Endothelial cell of umbilical vein (primary cell): Measurements from ENCODE around the gene ZCWPW1. TPM values are rescaled to one million over a fixed set of nuclear protein-coding genes. Genes with fewer than 3 reads are reported as not detected.

Source experiments
- BruUV-seq: library from RNA; stranded (reverse); fragments of 400-500 nt; replicated peaks from 2 replicates; lab custom pipeline; 2021; lab: Mats Ljungman, UMichigan
- CTCF ChIA-PET: fragments of 300-600, 350-600 bp; sonication (Branson Sonifier 250); formaldehyde crosslinking; loops from one replicate; lab custom pipeline; 2021; ENCODE audit warnings: antibody characterized with exemption, inconsistent platforms; lab: Charles Lee
- POLR2A ChIA-PET: fragments of 300-600, 350-600 bp; sonication (Branson Sonifier 250); formaldehyde crosslinking; loops from one replicate; lab custom pipeline; 2021; ENCODE audit warnings: antibody characterized with exemption, inconsistent platforms; lab: Charles Lee
- DNase-seq: peaks from one replicate; pipeline ENCODE4 v3.0.0-alpha.2; 2011; ENCODE audit warnings: low read depth, low spot score
- FAIRE-seq: peaks from 2 replicates; lab custom pipeline; 2011; peaks lifted over from hg19 to GRCh38; lab: Jason Lieb, UNC
- H2AFZ ChIP-seq: 2 replicates; pipeline ENCODE4 v1.6.0; 2012; ENCODE audit warnings: low read depth, low read length, control low read depth, inconsistent platforms
- H3K27ac ChIP-seq: 2 replicates; pipeline ENCODE4 v1.5.1; 2011; ENCODE audit warnings: low read depth, mild to moderate bottlenecking, control low read depth, low read length, moderate library complexity; ENCODE audit not compliant: insufficient read depth
- H3K27me3 ChIP-seq, 2 experiments: 2 replicates each; pipeline versions ENCODE4 v1.6.0 to v1.6.1; 2011; ENCODE audit warnings: low read length in 2 of 2, mixed read lengths in 1 of 2; ENCODE audit not compliant: control insufficient read depth in 2 of 2, insufficient read depth in 2 of 2
- H3K36me3 ChIP-seq, 2 experiments: 2 replicates in 1 of 2; 3 replicates in 1 of 2; pipeline ENCODE4 v1.5.1; 2011; ENCODE audit warnings: low read length in 2 of 2, mild to moderate bottlenecking in 1 of 2, moderate library complexity in 1 of 2; ENCODE audit not compliant: control insufficient read depth in 2 of 2, insufficient read depth in 2 of 2; ENCODE audit errors: extremely low read depth in 1 of 2
- H3K4me1 ChIP-seq: 3 replicates; pipeline ENCODE4 v1.5.1; 2011; ENCODE audit warnings: mild to moderate bottlenecking, low read length; ENCODE audit not compliant: control insufficient read depth, insufficient read depth; ENCODE audit errors: extremely low read depth
- H3K4me2 ChIP-seq: 2 replicates; pipeline ENCODE4 v1.6.1; 2011; ENCODE audit warnings: low read length, control low read depth, mixed read lengths; ENCODE audit not compliant: insufficient read depth
- H3K4me3 ChIP-seq, 3 experiments: fragments of 200-600 bp in 1 of 3; sonication (generic), shearing (Covaris generic) in 1 of 3; replicated peaks in 1 of 3; 2 replicates each; pipeline ENCODE4 v1.5.1; 2011 to 2016; ENCODE audit warnings: control low read depth in 3 of 3, low read length in 3 of 3, mild to moderate bottlenecking in 2 of 3, inconsistent platforms in 1 of 3, low read depth in 1 of 3, moderate library complexity in 1 of 3; ENCODE audit not compliant: insufficient read depth in 1 of 3
- H3K79me2 ChIP-seq: 2 replicates; pipeline ENCODE4 v1.6.0; 2012; ENCODE audit warnings: low read length, inconsistent platforms; ENCODE audit not compliant: control insufficient read depth, insufficient read depth
- H3K9ac ChIP-seq: replicated peaks from 2 replicates; pipeline ENCODE3; 2011; ENCODE audit warnings: low read length, control low read depth; ENCODE audit not compliant: insufficient read depth; ENCODE audit errors: extremely low read depth
- H3K9me1 ChIP-seq: replicated peaks from 3 replicates; pipeline ENCODE4 v1.6.0; 2011; ENCODE audit warnings: mild to moderate bottlenecking, low read length; ENCODE audit not compliant: control insufficient read depth, insufficient read depth; ENCODE audit errors: extremely low read depth
- H3K9me3 ChIP-seq: replicated peaks from 2 replicates; pipeline ENCODE4 v1.5.1; 2012; ENCODE audit warnings: low read length, inconsistent platforms; ENCODE audit not compliant: control insufficient read depth, insufficient read depth
- H4K20me1 ChIP-seq: replicated peaks from 2 replicates; pipeline ENCODE3; 2011; ENCODE audit warnings: mild to moderate bottlenecking, low read length; ENCODE audit not compliant: control insufficient read depth, insufficient read depth; ENCODE audit errors: extremely low read depth
- CTCF ChIP-seq, 2 donors: IDR thresholded peaks; 1 replicate in 1 of 2; 2 replicates in 1 of 2; pipeline ENCODE4 v1.5.1; 2011; ENCODE audit warnings: low read length in 2 of 2, mild to moderate bottlenecking in 2 of 2, moderate library complexity in 2 of 2, control low read depth in 1 of 2, inconsistent platforms in 1 of 2, low read depth in 1 of 2; ENCODE audit not compliant: insufficient read depth in 1 of 2; ENCODE audit errors: extremely low read depth in 1 of 2
- EZH2 ChIP-seq: IDR thresholded peaks from 2 replicates; pipeline ENCODE4 v1.6.1; 2012; ENCODE audit warnings: borderline replicate concordance, low read depth, mild to moderate bottlenecking, moderate library complexity, low read length, inconsistent platforms; ENCODE audit not compliant: severe bottlenecking
- FOS ChIP-seq: IDR thresholded peaks from 2 replicates; pipeline ENCODE4 v1.6.1; 2011; ENCODE audit warnings: mild to moderate bottlenecking, low read length, moderate library complexity, borderline replicate concordance; ENCODE audit not compliant: insufficient read depth
- GATA2 ChIP-seq: IDR thresholded peaks from 2 replicates; pipeline ENCODE4 v1.7.0; 2011; ENCODE audit warnings: low read depth, mild to moderate bottlenecking, moderate library complexity, mixed read lengths, low read length; ENCODE audit not compliant: insufficient read length, insufficient read depth
- JUN ChIP-seq: IDR thresholded peaks from 2 replicates; pipeline ENCODE4 v1.6.1; 2011; ENCODE audit warnings: borderline replicate concordance, low read depth; ENCODE audit not compliant: insufficient read length, insufficient read depth
- MAX ChIP-seq: IDR thresholded peaks from 2 replicates; pipeline ENCODE4 v1.6.1; 2011; ENCODE audit not compliant: insufficient read depth, insufficient read length
- POLR2A ChIP-seq: IDR thresholded peaks from 2 replicates; pipeline ENCODE4 v1.6.1; 2012; ENCODE audit warnings: low read depth, mild to moderate bottlenecking, control low read depth, low read length
- POLR2AphosphoS5 ChIP-seq: IDR thresholded peaks from 2 replicates; pipeline ENCODE4 v1.6.1; 2012; ENCODE audit warnings: low read depth, mild to moderate bottlenecking, control low read depth, low read length, moderate library complexity; ENCODE audit not compliant: insufficient read depth
- dilution Hi-C: fragments of 300-500 bp; cut with MboI; formaldehyde crosslinking; loops from one replicate; pipeline ENCODE4 v1.15.0; 2019; ENCODE audit warnings: low sequenced_read_pairs; ENCODE audit not compliant: extremely low pct_ligation_motif_present
- intact Hi-C: fragments of 100-400 bp; cut with micrococcal nuclease; formaldehyde crosslinking; loops from one replicate; pipeline ENCODE4 v1.10.0; 2022
- polyA plus RNA-seq, 4 experiments: library from polyadenylated mRNA; depleted of rRNA in 3 of 4; stranded (reverse) in 3 of 4; unstranded in 1 of 4; fragments of >200 nt; gene quantifications; 2 replicates each; pipeline versions ENCODE4 v1.2.1 to v1.2.3, GENCODE V29; 2011 to 2012; ENCODE audit warnings: missing spikeins in 1 of 4
- total RNA-seq: library from RNA; stranded (reverse); gene quantifications from 2 replicates; pipeline ENCODE4 v1.2.3, GENCODE V29; 2021

The ZCWPW1 gene
- total and polyA plus RNA-seq, 2 donors (not counting 3 experiments of a cell fraction or from before 2014, with no cell fraction given) = 0.31 to 0.32 TPM

GRCh38 chr7:100402241-100402640, 26.3 kb downstream of the ZCWPW1 start:
- no peaks in the 10 kb centered on the region for H3K79me2 ChIP-seq
- H2AFZ ChIP-seq = no peak overlapping the region
- no TSS peak for BruUV-seq
- H3K9me1 ChIP-seq = no peaks in the 10 kb centered on the region
- no peaks in the 10 kb centered on the region for H3K9me3 ChIP-seq
- H3K9ac ChIP-seq = no peak overlapping the region
- no peak overlapping the region for H3K27ac ChIP-seq
- FAIRE-seq (no peak), DNase-seq (no peak)
- CTCF ChIA-PET = no interaction called here
- no peak overlapping the region for H3K4me2 ChIP-seq
- no peak for TF ChIP-seq FOS
- TF ChIP-seq POLR2AphosphoS5 = no peak
- no peak for TF ChIP-seq JUN
- no peak for TF ChIP-seq MAX
- no peak for TF ChIP-seq GATA2
- no peak for TF ChIP-seq EZH2
- no peak for TF ChIP-seq POLR2A
- no peak for TF ChIP-seq CTCF (IDR thresholded peaks at IDR 0.05; ENCODE audit: extremely low read depth in 1 of 2, insufficient read depth in 1 of 2, low read depth in 1 of 2, low read length in 2 of 2)
- peaks cover 7 to 17% of the 10 kb centered on the region in 2 experiments for H3K27me3 ChIP-seq
- H3K36me3 ChIP-seq = no peaks in the 10 kb centered on the region
- intact Hi-C loops (no loop called here), dilution Hi-C loops (no loop called here)
- POLR2A ChIA-PET = interaction anchor here (1.4 kb wide), 1 partner anchor 27 kb away, joined by 3 read pairs; the partner anchor contains the start of genes MEPCE and ZCWPW1
- H3K4me3 ChIP-seq = no peak overlapping the region
- H4K20me1 ChIP-seq = no peaks in the 10 kb centered on the region
- no peaks in the 10 kb centered on the region for H3K4me1 ChIP-seq
